Esophagus muscularis mucosa (tissue), 4 donors: Measurements from ENCODE around the gene DIP2B. TPM values are rescaled to one million over a fixed set of nuclear protein-coding genes. Genes with fewer than 3 reads are reported as not detected.
A peak's percentile ranks its signal among the peaks of the same experiment; 100 is the strongest.

ENCODE experiments used
- DNase-seq: peaks from one replicate; pipeline ENCODE4 v3.0.0-alpha.2; 2017; ENCODE audit errors: extremely low spot score
- H3K27ac ChIP-seq, 4 donors: fragments of 200-600 bp; sonication (generic); replicated peaks in 1 of 4; 1 replicate in 3 of 4; 2 replicates in 1 of 4; pipeline ENCODE4 v1.5.1; 2016 to 2019; ENCODE audit warnings: mild to moderate bottlenecking in 1 of 4
- H3K27me3 ChIP-seq, 4 donors: fragments of 200-600 bp; sonication (generic); one replicate each; pipeline versions ENCODE4 v1.5.1 to v1.6.0; 2016 to 2019
- H3K36me3 ChIP-seq, 4 donors: fragments of 200-600 bp; sonication (generic); one replicate each; pipeline ENCODE4 v1.5.1; 2016 to 2019
- H3K4me1 ChIP-seq, 4 donors: fragments of 200-600 bp; sonication (generic); one replicate each; pipeline ENCODE4 v1.5.1; 2016 to 2019
- H3K4me3 ChIP-seq, 4 donors: fragments of 200-600 bp; sonication (generic); 1 replicate in 2 of 4; 2 replicates in 2 of 4; pipeline ENCODE4 v1.5.1; 2016 to 2019; ENCODE audit warnings: mild to moderate bottlenecking in 4 of 4, moderate library complexity in 1 of 4
- H3K9me3 ChIP-seq, 4 donors: fragments of 200-600 bp; sonication (generic); 1 replicate in 3 of 4; 2 replicates in 1 of 4; pipeline ENCODE4 v1.5.1; 2016 to 2019
- EP300 ChIP-seq: sonication (generic); formaldehyde crosslinking; IDR thresholded peaks from one replicate; pipeline ENCODE4 v1.6.1; 2017; ENCODE audit warnings: antibody characterized with exemption
- POLR2A ChIP-seq: fragments of 450-650 bp; IDR thresholded peaks from one replicate; pipeline ENCODE4 v1.6.1; 2017; ENCODE audit warnings: antibody characterized with exemption, moderate library complexity, mild to moderate bottlenecking, low read depth
- POLR2AphosphoS5 ChIP-seq, 2 donors: sonication (generic); formaldehyde crosslinking; IDR thresholded peaks; one replicate each; pipeline ENCODE4 v1.6.1; 2017; ENCODE audit warnings: antibody characterized with exemption in 2 of 2
- WGBS: methylation state at CpG from one replicate; pipeline ENCODE4 v1.1.5; 2018; 5-methylcytosine and 5-hydroxymethylcytosine counted together
- intact Hi-C: fragments of 100-400 bp; cut with DNase I; formaldehyde crosslinking; loops from one replicate; pipeline ENCODE4 v1.15.1; 2023
- total RNA-seq, 4 donors: library from RNA; depleted of rRNA; stranded (reverse); fragments of >200 nt; gene quantifications; one replicate each; pipeline versions ENCODE4 v1.1.0 to v1.2.1, GENCODE V29; 2016
- TF ChIP-seq, protein P1 (sequence below), 3 experiments: fragments of 200-600 bp in 2 of 3; fragments of 450-650 bp in 1 of 3; sonication (generic) in 2 of 3; IDR thresholded peaks; one replicate each; pipeline ENCODE4 v1.5.1; 2017 to 2019; ENCODE audit warnings: antibody characterized with exemption in 3 of 3, mild to moderate bottlenecking in 2 of 3, moderate library complexity in 1 of 3

DIP2B gene
- total RNA-seq, 4 donors from 2014 or later: 18.7 to 23.0 (median 20.6) TPM

DNA sequence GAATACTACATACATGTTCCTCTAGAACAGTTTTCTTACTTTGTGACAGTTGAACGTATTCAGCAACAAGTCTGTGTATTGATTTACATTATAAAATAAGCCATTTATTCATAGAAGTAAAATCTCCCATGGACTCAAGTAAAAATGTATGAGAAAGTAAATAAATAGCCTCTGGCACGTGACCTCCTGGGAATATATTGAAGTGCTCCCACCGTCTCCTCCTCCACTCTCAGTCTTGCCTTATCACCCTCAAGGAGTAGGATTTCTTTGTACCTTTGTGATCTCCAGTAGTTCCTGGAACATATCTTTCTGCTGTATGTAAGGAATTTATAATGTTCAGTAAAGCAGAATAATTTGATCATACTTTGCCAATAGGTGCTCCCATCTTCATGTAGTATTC lies 90.9 kb downstream of the DIP2B start:
- Histone ChIP-seq H3K27me3 (no peaks in the 10 kb centered on the region), H3K9me3 (no peaks in the 10 kb centered on the region), H3K4me3 (no peak overlapping the region), H3K4me1 (peaks cover 16 to 22% (median 17%) of the 10 kb centered on the region in 4 donors), H3K36me3 (no peaks in the 10 kb centered on the region), H3K27ac (no peak overlapping the region)
- intact Hi-C loops: no loop called here
- WGBS: 92% methylated on average over 3 of the region's 3 CpGs
- DNase-seq: no peak
- no peak for TF ChIP-seq POLR2AphosphoS5 (IDR thresholded peaks at IDR 0.05)
- TF ChIP-seq EP300: no peak
- TF ChIP-seq, protein P1, sequence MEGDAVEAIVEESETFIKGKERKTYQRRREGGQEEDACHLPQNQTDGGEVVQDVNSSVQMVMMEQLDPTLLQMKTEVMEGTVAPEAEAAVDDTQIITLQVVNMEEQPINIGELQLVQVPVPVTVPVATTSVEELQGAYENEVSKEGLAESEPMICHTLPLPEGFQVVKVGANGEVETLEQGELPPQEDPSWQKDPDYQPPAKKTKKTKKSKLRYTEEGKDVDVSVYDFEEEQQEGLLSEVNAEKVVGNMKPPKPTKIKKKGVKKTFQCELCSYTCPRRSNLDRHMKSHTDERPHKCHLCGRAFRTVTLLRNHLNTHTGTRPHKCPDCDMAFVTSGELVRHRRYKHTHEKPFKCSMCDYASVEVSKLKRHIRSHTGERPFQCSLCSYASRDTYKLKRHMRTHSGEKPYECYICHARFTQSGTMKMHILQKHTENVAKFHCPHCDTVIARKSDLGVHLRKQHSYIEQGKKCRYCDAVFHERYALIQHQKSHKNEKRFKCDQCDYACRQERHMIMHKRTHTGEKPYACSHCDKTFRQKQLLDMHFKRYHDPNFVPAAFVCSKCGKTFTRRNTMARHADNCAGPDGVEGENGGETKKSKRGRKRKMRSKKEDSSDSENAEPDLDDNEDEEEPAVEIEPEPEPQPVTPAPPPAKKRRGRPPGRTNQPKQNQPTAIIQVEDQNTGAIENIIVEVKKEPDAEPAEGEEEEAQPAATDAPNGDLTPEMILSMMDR (IDR thresholded peaks at IDR 0.05): no peak
- TF ChIP-seq POLR2A: no peak

DNA sequence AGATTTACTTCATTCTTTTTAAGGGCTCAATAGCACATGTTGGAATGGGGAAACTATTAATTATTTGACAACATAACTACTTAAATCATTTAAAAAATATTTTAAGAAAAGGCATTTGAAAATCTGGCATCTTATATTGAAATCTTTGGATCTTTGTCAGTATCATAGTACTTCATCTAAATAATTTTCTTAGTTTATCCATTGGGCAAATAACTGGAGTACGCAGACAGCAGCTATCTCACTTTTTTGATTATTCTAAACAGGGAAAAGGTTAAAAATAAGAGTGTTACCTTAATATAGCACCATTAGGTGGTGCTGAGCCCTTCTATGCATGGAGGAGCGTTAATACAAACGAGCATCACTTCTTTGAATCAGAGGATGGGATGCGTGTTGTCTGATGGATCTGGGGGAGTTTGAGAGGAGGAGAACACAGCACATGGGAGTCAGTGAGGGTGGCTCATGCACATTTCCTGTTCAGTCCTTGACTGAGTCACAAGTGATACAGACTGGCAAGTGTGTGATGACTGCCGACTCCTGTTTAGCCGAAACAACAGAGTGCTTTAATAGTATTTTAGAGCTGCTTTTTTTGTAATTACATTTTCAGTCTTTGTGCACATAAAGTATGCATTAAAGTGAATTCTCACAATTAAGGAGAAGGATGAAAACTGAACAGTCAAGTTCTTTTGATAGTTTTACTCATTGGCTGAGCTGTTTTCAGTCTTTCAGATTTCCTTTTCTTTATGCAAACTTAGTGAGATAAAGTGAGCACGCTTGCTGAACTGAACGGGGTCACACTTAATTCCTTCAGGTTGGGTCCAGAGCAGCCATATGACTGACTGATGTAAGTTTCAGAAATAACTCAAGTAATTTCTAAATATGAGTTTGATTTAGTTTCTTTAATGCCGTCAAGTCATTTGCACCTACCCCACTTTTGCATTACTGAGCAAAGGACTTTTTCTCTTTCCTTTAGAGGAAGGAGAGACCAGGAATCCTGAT lies 92.7 kb downstream of the DIP2B start:
- H3K4me1 ChIP-seq: peaks cover 16 to 22% (median 17%) of the 10 kb centered on the region in 4 donors
- no peaks in the 10 kb centered on the region for H3K9me3 ChIP-seq
- no peaks in the 10 kb centered on the region for H3K27me3 ChIP-seq
- H3K36me3 ChIP-seq: no peaks in the 10 kb centered on the region
- intact Hi-C loops: no loop called here
- DNase-seq: no peak
- TF ChIP-seq POLR2AphosphoS5 (IDR thresholded peaks at IDR 0.05) (no peak), EP300 (no peak)
- H3K27ac ChIP-seq: peak overlapping the region in 1 of 4 donors; percentile 3
- no peak overlapping the region for H3K4me3 ChIP-seq
- 68% methylated on average over 9 of the region's 9 CpGs for WGBS

DNA sequence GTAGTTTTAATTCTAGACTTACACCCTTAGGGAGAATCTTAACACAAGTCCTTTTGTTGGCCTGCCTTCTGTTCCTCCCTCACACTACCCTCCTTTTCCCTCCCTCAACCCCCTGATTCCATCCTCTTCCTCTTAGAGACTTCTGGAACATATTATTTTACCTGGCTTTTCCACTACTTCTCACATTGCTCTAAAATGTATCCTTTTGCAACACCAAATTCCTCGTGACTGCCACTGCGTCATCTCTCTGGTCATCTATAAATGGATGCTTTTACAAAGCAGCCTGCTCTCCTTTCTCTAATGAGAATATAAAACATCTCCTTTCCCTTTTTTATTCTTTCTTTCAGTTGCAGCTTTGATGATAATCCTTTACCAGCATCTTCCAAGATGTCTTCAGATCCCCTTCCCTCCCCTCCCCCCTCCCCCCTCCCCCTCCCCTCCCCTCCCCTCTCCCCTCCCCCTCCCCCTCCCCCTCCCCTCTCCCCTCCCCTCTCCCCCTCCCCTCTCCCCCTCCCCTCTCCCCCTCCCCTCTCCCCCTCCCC lies 93.6 kb downstream of the DIP2B start:
- no peak overlapping the region for H3K27ac ChIP-seq
- peaks cover 20 to 25% (median 21%) of the 10 kb centered on the region in 4 donors for H3K4me1 ChIP-seq
- no peaks in the 10 kb centered on the region for H3K9me3 ChIP-seq
- intact Hi-C loops: no loop called here
- TF ChIP-seq EP300 (no peak), POLR2AphosphoS5 (IDR thresholded peaks at IDR 0.05) (no peak), POLR2A (no peak)
- TF ChIP-seq, protein P1 (IDR thresholded peaks at IDR 0.05): no peak
- no peaks in the 10 kb centered on the region for H3K36me3 ChIP-seq
- no peak for DNase-seq
- no peak overlapping the region for H3K4me3 ChIP-seq
- 76% methylated on average over 2 of the region's 2 CpGs for WGBS
- H3K27me3 ChIP-seq: no peaks in the 10 kb centered on the region

DNA sequence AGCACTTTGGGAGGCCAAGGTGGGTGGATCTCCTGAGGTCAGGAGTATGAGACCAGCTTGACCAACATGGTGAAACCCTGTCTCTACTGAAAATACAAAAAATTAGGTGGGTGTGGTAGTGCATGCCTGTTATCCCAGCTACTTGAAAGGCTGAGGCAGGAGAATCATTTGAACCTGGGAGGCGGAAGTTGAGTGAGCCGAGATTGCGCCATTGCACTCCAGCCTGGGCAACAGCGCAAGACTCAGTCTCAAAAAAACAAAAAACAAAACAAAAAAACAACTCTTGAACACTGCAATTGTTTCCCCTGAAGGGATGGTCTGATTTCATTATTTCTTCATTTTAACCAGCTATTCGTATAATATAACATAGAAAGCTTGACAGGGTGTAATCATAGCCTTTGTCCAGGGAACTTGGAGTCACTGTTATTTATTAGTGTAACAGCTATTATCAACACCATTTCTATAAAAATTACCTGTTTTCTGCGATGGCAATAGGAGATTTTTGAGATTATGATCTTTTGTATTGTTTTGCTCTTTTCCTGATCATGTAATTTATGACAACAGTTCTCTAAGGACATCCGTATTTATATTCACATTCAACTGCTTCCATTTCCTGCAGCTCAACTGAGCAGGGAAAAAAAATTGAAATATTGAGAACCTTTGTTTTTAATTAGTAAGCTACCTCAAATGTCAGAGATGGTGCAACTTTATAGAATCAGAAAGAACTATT lies 94.7 kb downstream of the DIP2B start:
- TF ChIP-seq POLR2AphosphoS5 (IDR thresholded peaks at IDR 0.05): no peak
- no peak for TF ChIP-seq EP300
- TF ChIP-seq, protein P1 (IDR thresholded peaks at IDR 0.05): no peak
- TF ChIP-seq POLR2A: no peak
- H3K27ac ChIP-seq: no peak overlapping the region
- H3K36me3 ChIP-seq: no peaks in the 10 kb centered on the region
- 73% methylated on average over 7 of the region's 7 CpGs for WGBS
- intact Hi-C loops: no loop called here
- peaks cover 31 to 35% (median 32%) of the 10 kb centered on the region in 4 donors for H3K4me1 ChIP-seq
- H3K27me3 ChIP-seq: no peaks in the 10 kb centered on the region
- no peak overlapping the region for H3K4me3 ChIP-seq
- no peaks in the 10 kb centered on the region for H3K9me3 ChIP-seq
- no peak for DNase-seq

DNA sequence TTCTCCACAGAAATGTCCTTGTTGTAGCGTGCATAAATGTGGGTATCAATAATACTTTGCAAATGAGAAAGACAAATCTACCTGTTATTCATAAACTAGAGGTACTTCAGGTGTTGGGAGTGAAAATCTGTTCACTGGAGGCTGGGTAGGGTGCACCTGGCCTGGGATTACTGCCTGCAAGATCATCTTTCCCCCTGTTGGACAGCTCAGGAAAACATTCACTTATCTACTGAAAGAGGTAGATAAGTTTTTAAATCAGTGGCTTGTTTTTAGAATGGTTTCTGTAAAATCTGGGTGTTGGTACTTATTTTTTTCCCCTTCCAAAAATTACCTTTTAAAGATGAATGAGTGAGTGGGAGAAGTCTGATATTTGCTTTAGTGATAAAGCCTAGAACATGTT lies 95.6 kb downstream of the DIP2B start:
- H3K36me3 ChIP-seq: no peaks in the 10 kb centered on the region
- H3K4me3 ChIP-seq: no peak overlapping the region
- intact Hi-C loops: no loop called here
- H3K27ac ChIP-seq: no peak overlapping the region
- WGBS: 87% methylated on average over 1 of the region's 1 CpG
- no peak for DNase-seq
- TF ChIP-seq, protein P1 (IDR thresholded peaks at IDR 0.05): no peak
- TF ChIP-seq EP300: no peak
- TF ChIP-seq POLR2AphosphoS5 (IDR thresholded peaks at IDR 0.05): no peak
- no peak for TF ChIP-seq POLR2A
- peaks cover 31 to 36% (median 33%) of the 10 kb centered on the region in 4 donors for H3K4me1 ChIP-seq
- no peaks in the 10 kb centered on the region for H3K27me3 ChIP-seq
- no peaks in the 10 kb centered on the region for H3K9me3 ChIP-seq
